Measurements from ENCODE around the gene PACSIN2. TPM values are rescaled to one million over a fixed set of nuclear protein-coding genes. Genes with fewer than 3 reads are reported as not detected.
"Not testable (repeated sequence)": the region's sequence is repeated elsewhere in the genome, so short reads cannot be mapped to it uniquely, and the experiment has no call there.

The PACSIN2 gene
- total RNA-seq, 3 donors from 2014 or later (not counting 1 experiment from before 2014, with no cell fraction given): 37.1 to 48.5 (median 47.6) TPM

DNA sequence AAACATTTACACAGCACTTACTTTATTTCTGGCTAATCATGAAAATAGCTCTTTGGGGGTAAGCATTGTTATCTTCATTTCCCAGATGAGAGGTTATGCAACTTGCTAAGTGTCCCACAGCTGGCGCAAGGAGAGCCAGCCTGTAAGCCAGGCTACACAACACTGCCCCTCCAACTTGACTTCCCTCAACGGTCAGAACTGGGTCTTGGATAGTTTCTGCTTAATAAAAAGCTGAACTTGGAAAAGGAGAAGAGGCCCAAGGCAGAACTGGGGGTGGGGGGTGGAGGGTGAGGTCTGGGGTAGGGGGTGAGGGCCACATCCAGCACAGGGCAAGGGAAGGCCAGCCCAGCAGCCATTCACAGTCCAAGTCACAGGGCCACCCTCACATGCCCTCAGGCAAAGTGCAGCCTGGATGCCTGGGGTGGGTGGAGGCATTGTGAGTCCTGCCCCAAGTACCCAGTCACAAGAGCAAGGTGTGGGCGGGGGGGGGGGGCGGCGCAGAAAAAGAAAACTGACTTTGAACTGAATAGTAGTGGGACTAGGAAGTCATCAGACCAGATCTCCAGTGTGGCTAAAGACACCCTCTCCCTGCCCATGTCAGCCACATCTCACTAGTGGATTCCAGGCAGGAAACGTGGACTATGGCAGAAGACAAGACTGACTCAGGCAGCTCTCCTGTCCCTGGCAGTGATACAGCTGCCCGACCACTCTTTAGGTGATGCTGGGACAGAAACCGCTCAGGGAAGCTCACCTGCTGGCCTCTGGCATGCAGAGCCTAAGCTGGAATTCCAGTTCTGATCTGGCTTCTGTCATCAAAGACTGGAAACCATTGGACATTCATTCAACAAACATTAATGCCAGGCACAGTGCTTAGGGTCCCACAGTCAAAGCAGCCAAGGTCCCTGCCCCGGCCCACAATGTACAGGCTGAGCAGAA is 52.4 kb downstream of the PACSIN2 start:
- H3K27me3 ChIP-seq (ENCODE audit: control insufficient read depth, insufficient read depth, low read length): no peaks in the 10 kb centered on the region
- Mint-ChIP-seq H3K4me3 (no peak overlapping the region), H3K27ac (peak overlapping the region in 1 of 2 donors; percentile 74), H3K4me1 (peaks cover 51 to 56% of the 10 kb centered on the region in 2 donors), H3K27me3 (ENCODE audit: low read depth in 2 of 2) (no peaks in the 10 kb centered on the region), H3K36me3 (no peaks in the 10 kb centered on the region), H3K9me3 (no peaks in the 10 kb centered on the region)
- H3K4me3 ChIP-seq (ENCODE audit: low read length): no peak overlapping the region
- DNase-seq (no peak), ATAC-seq (peak in 1 of 3 donors; percentile 32)
- 94% methylated on average over 8 of the region's 9 CpGs for WGBS (ENCODE audit: insufficient coverage)
- H3K4me1 ChIP-seq (ENCODE audit: control insufficient read depth, insufficient read depth, low read length): peaks cover 28% of the 10 kb centered on the region
- TF ChIP-seq, protein P1, sequence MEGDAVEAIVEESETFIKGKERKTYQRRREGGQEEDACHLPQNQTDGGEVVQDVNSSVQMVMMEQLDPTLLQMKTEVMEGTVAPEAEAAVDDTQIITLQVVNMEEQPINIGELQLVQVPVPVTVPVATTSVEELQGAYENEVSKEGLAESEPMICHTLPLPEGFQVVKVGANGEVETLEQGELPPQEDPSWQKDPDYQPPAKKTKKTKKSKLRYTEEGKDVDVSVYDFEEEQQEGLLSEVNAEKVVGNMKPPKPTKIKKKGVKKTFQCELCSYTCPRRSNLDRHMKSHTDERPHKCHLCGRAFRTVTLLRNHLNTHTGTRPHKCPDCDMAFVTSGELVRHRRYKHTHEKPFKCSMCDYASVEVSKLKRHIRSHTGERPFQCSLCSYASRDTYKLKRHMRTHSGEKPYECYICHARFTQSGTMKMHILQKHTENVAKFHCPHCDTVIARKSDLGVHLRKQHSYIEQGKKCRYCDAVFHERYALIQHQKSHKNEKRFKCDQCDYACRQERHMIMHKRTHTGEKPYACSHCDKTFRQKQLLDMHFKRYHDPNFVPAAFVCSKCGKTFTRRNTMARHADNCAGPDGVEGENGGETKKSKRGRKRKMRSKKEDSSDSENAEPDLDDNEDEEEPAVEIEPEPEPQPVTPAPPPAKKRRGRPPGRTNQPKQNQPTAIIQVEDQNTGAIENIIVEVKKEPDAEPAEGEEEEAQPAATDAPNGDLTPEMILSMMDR (IDR thresholded peaks at IDR 0.05): no peak
- H3K9me3 ChIP-seq (ENCODE audit: control insufficient read depth, insufficient read depth, low read length): no peaks in the 10 kb centered on the region
- H3K36me3 ChIP-seq (ENCODE audit: control insufficient read depth, insufficient read depth, low read length): no peaks in the 10 kb centered on the region
- no peak overlapping the region for H3K27ac ChIP-seq (ENCODE audit: low read length)
- intact Hi-C loops (cut with micrococcal nuclease): loop anchor here (5.0 kb wide), 1 partner anchor 35 kb away; no protein-coding TSS in a partner anchor

DNA sequence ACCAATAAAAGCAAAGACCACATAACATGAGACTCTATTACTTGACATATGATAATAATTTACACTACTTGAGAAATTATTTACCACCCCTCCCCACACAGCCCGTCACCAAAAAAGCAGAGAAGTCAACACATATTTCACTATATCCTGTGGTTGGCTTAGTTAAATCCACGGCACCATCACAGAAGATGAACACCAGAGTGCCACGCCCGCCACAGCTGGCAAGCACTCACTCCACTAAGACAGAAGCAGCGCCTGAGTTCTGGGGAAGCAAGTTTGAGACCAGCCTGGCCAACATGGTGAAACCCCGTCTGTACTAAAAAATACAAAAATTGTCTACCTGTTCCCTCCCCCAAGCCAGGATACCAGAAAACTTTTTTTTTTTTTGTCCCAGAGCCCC is 53.1 kb downstream of the PACSIN2 start:
- peaks cover 51 to 56% of the 10 kb centered on the region in 2 donors for H3K4me1 Mint-ChIP-seq
- peak in 1 of 2 donors; percentile 37 for DNase-seq
- no peaks in the 10 kb centered on the region for H3K36me3 Mint-ChIP-seq
- TF ChIP-seq, protein P1 (IDR thresholded peaks at IDR 0.05): no peak
- ATAC-seq: peak; percentile 41 to 84 (median 74)
- Histone ChIP-seq H3K4me1 (ENCODE audit: control insufficient read depth, insufficient read depth, low read length) (peaks cover 28% of the 10 kb centered on the region), H3K27me3 (ENCODE audit: control insufficient read depth, insufficient read depth, low read length) (no peaks in the 10 kb centered on the region), H3K4me3 (ENCODE audit: low read length) (no peak overlapping the region), H3K27ac (ENCODE audit: low read length) (no peak overlapping the region), H3K9me3 (ENCODE audit: control insufficient read depth, insufficient read depth, low read length) (no peaks in the 10 kb centered on the region), H3K36me3 (ENCODE audit: control insufficient read depth, insufficient read depth, low read length) (no peaks in the 10 kb centered on the region)
- H3K27ac Mint-ChIP-seq: peak overlapping the region in 1 of 2 donors; percentile 74
- H3K27me3 Mint-ChIP-seq (ENCODE audit: low read depth in 2 of 2): no peaks in the 10 kb centered on the region
- H3K4me3 Mint-ChIP-seq: no peak overlapping the region
- intact Hi-C loops (cut with micrococcal nuclease): loop anchor here (5.0 kb wide), 1 partner anchor 35 kb away; no protein-coding TSS in a partner anchor
- 42% methylated on average over 6 of the region's 6 CpGs for WGBS (ENCODE audit: insufficient coverage)
- H3K9me3 Mint-ChIP-seq: no peaks in the 10 kb centered on the region

DNA sequence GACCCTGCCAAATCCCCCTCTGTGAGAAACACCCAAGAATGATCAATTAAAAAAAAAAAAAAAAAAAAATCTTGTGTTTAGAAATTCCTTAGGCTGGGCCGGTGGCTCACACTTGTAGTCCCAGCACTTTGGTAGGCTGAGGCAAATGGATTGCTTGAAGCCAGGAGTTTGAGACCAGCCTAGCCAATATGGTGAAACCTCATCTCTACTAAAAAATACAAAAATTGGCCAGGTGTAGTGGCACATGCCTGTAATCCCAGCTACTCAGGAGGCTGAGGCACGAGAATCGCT is 53.6 kb downstream of the PACSIN2 start:
- H3K4me3 Mint-ChIP-seq; H3K9me3 Mint-ChIP-seq; H3K36me3 ChIP-seq (ENCODE audit: control insufficient read depth, insufficient read depth, low read length); ATAC-seq; H3K4me3 ChIP-seq (ENCODE audit: low read length); H3K9me3 ChIP-seq (ENCODE audit: control insufficient read depth, insufficient read depth, low read length); H3K27ac ChIP-seq (ENCODE audit: low read length); H3K27me3 Mint-ChIP-seq (ENCODE audit: low read depth in 2 of 2); DNase-seq; H3K36me3 Mint-ChIP-seq; H3K27me3 ChIP-seq (ENCODE audit: control insufficient read depth, insufficient read depth, low read length): not testable (repeated sequence)
- Mint-ChIP-seq H3K4me1 (peaks cover 54 to 56% of the 10 kb centered on the region in 2 donors), H3K27ac (peak overlapping the region in 1 of 2 donors; percentile 74)
- 81% methylated on average over 3 of the region's 3 CpGs for WGBS (ENCODE audit: insufficient coverage)
- intact Hi-C loops (cut with micrococcal nuclease): loop anchor here (5.0 kb wide), 1 partner anchor 34 kb away; no protein-coding TSS in a partner anchor
- peaks cover 28% of the 10 kb centered on the region for H3K4me1 ChIP-seq (ENCODE audit: control insufficient read depth, insufficient read depth, low read length)

Data from natural killer cell (primary cell).